Measurements from ENCODE around the gene ZFAND3. TPM values are rescaled to one million over a fixed set of nuclear protein-coding genes. Genes with fewer than 3 reads are reported as not detected.

Gene ZFAND3
- total RNA-seq, 1 donor from 2014 or later: 45.7 TPM

GRCh38 chr6:38154731-38155130 is 335.2 kb downstream of the ZFAND3 start:
- no peak for DNase-seq

GRCh38 chr6:38155144-38155543 is 335.6 kb downstream of the ZFAND3 start:
- no peak for DNase-seq

- no peak for DNase-seq
Observed at GRCh38 chr6:38155621-38156204, 336.2 kb downstream of the ZFAND3 start.

- no peak for DNase-seq
Observed at GRCh38 chr6:38156818-38157565, 337.5 kb downstream of the ZFAND3 start.

- DNase-seq: no peak
Observed at GRCh38 chr6:38157905-38158304, 338.4 kb downstream of the ZFAND3 start.

GRCh38 chr6:38158762-38159350 is 339.3 kb downstream of the ZFAND3 start:
- DNase-seq: no peak

GRCh38 chr6:38159596-38159995 is 340.1 kb downstream of the ZFAND3 start:
- DNase-seq: no peak

- no peak for DNase-seq
Observed at GRCh38 chr6:38160831-38161230, 341.3 kb downstream of the ZFAND3 start.

- no peak for DNase-seq
Observed at GRCh38 chr6:38161331-38161730, 341.8 kb downstream of the ZFAND3 start.

- DNase-seq: no peak
Observed at GRCh38 chr6:38161754-38162492, 342.4 kb downstream of the ZFAND3 start.

GRCh38 chr6:38162493-38163185 is 343.1 kb downstream of the ZFAND3 start:
- no peak for DNase-seq

GRCh38 chr6:38163186-38164130 is 343.9 kb downstream of the ZFAND3 start:
- DNase-seq: no peak

GRCh38 chr6:38164131-38164481 is 344.6 kb downstream of the ZFAND3 start:
- no peak for DNase-seq

- DNase-seq: no peak
Observed at GRCh38 chr6:38164671-38165108, 345.2 kb downstream of the ZFAND3 start.

GRCh38 chr6:38166411-38167240 is 347.1 kb downstream of the ZFAND3 start:
- no peak for DNase-seq

GRCh38 chr6:38167598-38167997 is 348.1 kb downstream of the ZFAND3 start:
- no peak for DNase-seq

- DNase-seq: no peak
Observed at GRCh38 chr6:38168126-38168525, 348.6 kb downstream of the ZFAND3 start.

- DNase-seq: no peak
Observed at GRCh38 chr6:38168699-38169098, 349.2 kb downstream of the ZFAND3 start.

- peak; percentile 52 for DNase-seq
Observed at GRCh38 chr6:38169221-38169976, 349.9 kb downstream of the ZFAND3 start.
